Testis (tissue), 3 donors: ENCODE data around the gene KIF1A. TPM values are rescaled to one million over a fixed set of nuclear protein-coding genes. Genes with fewer than 3 reads are reported as not detected.

ENCODE experiments used
- DNase-seq: peaks from one replicate; pipeline ENCODE4 v3.0.0-alpha.2; 2019
- H3K27ac ChIP-seq, 2 donors: fragments of 200-600 bp; sonication (generic); one replicate each; pipeline ENCODE4 v1.5.1; 2019
- H3K27me3 ChIP-seq: fragments of 200-600 bp; sonication (generic); one replicate; pipeline ENCODE4 v1.5.1; 2019
- H3K36me3 ChIP-seq: fragments of 200-600 bp; sonication (generic); one replicate; pipeline ENCODE4 v1.5.1; 2017; ENCODE audit warnings: low read depth; ENCODE audit errors: missing control alignments
- H3K4me1 ChIP-seq: fragments of 200-600 bp; sonication (generic); one replicate; pipeline ENCODE4 v1.5.1; 2019
- H3K4me3 ChIP-seq, 2 donors: fragments of 200-600 bp; sonication (generic); one replicate each; pipeline ENCODE4 v1.5.1; 2017 to 2019
- H3K9me3 ChIP-seq: fragments of 200-600 bp; sonication (generic); one replicate; pipeline ENCODE4 v1.5.1; 2017
- CTCF ChIP-seq, 3 experiments: fragments of 450-650 bp in 2 of 3; fragments of 200-600 bp in 1 of 3; sonication (generic) in 1 of 3; IDR thresholded peaks; one replicate each; pipeline ENCODE4 v1.5.1; 2016 to 2019; ENCODE audit warnings: antibody characterized with exemption in 3 of 3, mild to moderate bottlenecking in 2 of 3, moderate library complexity in 1 of 3
- POLR2A ChIP-seq: fragments of 450-650 bp; IDR thresholded peaks from one replicate; pipeline ENCODE4 v1.6.1; 2017; ENCODE audit warnings: antibody characterized with exemption, mild to moderate bottlenecking, moderate library complexity
- WGBS, 2 donors: methylation state at CpG; one replicate each; pipeline ENCODE4 v1.1.5; 2018; 5-methylcytosine and 5-hydroxymethylcytosine counted together
- intact Hi-C: fragments of 100-400 bp; cut with DNase I; formaldehyde crosslinking; loops from one replicate; pipeline ENCODE4 v1.15.1; 2023; ENCODE audit warnings: low total_unique reads
- polyA plus RNA-seq: library from polyadenylated mRNA; stranded (reverse); fragments of 350-450 nt; fragmentation: Illumina TruSeq; extraction: RNeasy Lipid Tissue Mini Kit (QIAGEN cat#74804); gene quantifications from one replicate; pipeline ENCODE4 v1.2.3, GENCODE V29; 2014; ENCODE audit warnings: low read depth, low replicate concordance; ENCODE audit not compliant: insufficient read depth
- total RNA-seq, 2 donors: library from RNA; depleted of rRNA; stranded (reverse); fragments of >200 nt; gene quantifications; one replicate each; pipeline ENCODE4 v1.2.3, GENCODE V29; 2016

The KIF1A gene
- total and polyA plus RNA-seq, 3 donors from 2014 or later = 33.5 to 42.1 (median 37.0) TPM

- H3K9me3 ChIP-seq = no peaks in the 10 kb centered on the region
- no peak overlapping the region for H3K4me3 ChIP-seq
- no peaks in the 10 kb centered on the region for H3K36me3 ChIP-seq
- H3K27me3 ChIP-seq = no peaks in the 10 kb centered on the region
- TF ChIP-seq CTCF (IDR thresholded peaks at IDR 0.05) = no peak
- TF ChIP-seq POLR2A = no peak
- H3K27ac ChIP-seq = no peak overlapping the region
- no peak for DNase-seq
- no peaks in the 10 kb centered on the region for H3K4me1 ChIP-seq
- WGBS, 2 donors = 87 to 94% methylated on average over 6 to 7 of the region's 7 CpGs
- intact Hi-C loops = no loop called here
Observed at GRCh38 chr2:240768216-240768615, 51.8 kb downstream of the KIF1A start.

- DNase-seq = no peak
- Histone ChIP-seq H3K9me3 (no peaks in the 10 kb centered on the region), H3K36me3 (no peaks in the 10 kb centered on the region), H3K4me1 (no peaks in the 10 kb centered on the region), H3K4me3 (no peak overlapping the region), H3K27ac (no peak overlapping the region), H3K27me3 (no peaks in the 10 kb centered on the region)
- TF ChIP-seq POLR2A = no peak
- 97% methylated on average over 5 of the region's 5 CpGs; no CpG with 5 or more reads in 1 of the 2 donors for WGBS, 2 donors
- intact Hi-C loops = no loop called here
Observed at GRCh38 chr2:240767341-240767740, 52.7 kb downstream of the KIF1A start.

- H3K4me3 ChIP-seq = no peak overlapping the region
- no peaks in the 10 kb centered on the region for H3K36me3 ChIP-seq
- no peak for TF ChIP-seq CTCF (IDR thresholded peaks at IDR 0.05)
- intact Hi-C loops = no loop called here
- no peaks in the 10 kb centered on the region for H3K27me3 ChIP-seq
- H3K27ac ChIP-seq = no peak overlapping the region
- no peak for DNase-seq
- H3K9me3 ChIP-seq = no peaks in the 10 kb centered on the region
- 80 to 94% methylated on average over 1 to 7 of the region's 7 CpGs for WGBS, 2 donors
- no peaks in the 10 kb centered on the region for H3K4me1 ChIP-seq
Observed at GRCh38 chr2:240766072-240766471, 53.9 kb downstream of the KIF1A start.

- no peak overlapping the region for H3K4me3 ChIP-seq
- no peaks in the 10 kb centered on the region for H3K4me1 ChIP-seq
- intact Hi-C loops = no loop called here
- no peaks in the 10 kb centered on the region for H3K9me3 ChIP-seq
- 74 to 95% methylated on average over 7 of the region's 7 CpGs for WGBS, 2 donors
- no peaks in the 10 kb centered on the region for H3K27me3 ChIP-seq
- no peak overlapping the region for H3K27ac ChIP-seq
- DNase-seq = no peak
- no peaks in the 10 kb centered on the region for H3K36me3 ChIP-seq
- TF ChIP-seq CTCF (IDR thresholded peaks at IDR 0.05) (no peak), POLR2A (no peak)
Observed at GRCh38 chr2:240765007-240765406, 55.0 kb downstream of the KIF1A start.

GRCh38 chr2:240764605-240765004 lies 55.4 kb downstream of the KIF1A start:
- DNase-seq = no peak
- TF ChIP-seq CTCF (IDR thresholded peaks at IDR 0.05) (no peak), POLR2A (no peak)
- Histone ChIP-seq H3K4me3 (no peak overlapping the region), H3K4me1 (no peaks in the 10 kb centered on the region), H3K27me3 (no peaks in the 10 kb centered on the region), H3K27ac (no peak overlapping the region), H3K9me3 (no peaks in the 10 kb centered on the region), H3K36me3 (no peaks in the 10 kb centered on the region)
- 90 to 95% methylated on average over 4 to 5 of the region's 5 CpGs for WGBS, 2 donors
- intact Hi-C loops = no loop called here
